Activated naive CD4-positive, alpha-beta T cell treated with Interleukin-2 at 50 U/mL for 16 hours (primary cell): ENCODE measurements around the gene MED23.
"Not testable (repeated sequence)": the region's sequence is repeated elsewhere in the genome, so short reads cannot be mapped to it uniquely, and the experiment has no call there.

Experiments used
- DNase-seq: peaks from one replicate; pipeline ENCODE4 v3.0.0-alpha.2; 2020

The MED23 gene

DNA sequence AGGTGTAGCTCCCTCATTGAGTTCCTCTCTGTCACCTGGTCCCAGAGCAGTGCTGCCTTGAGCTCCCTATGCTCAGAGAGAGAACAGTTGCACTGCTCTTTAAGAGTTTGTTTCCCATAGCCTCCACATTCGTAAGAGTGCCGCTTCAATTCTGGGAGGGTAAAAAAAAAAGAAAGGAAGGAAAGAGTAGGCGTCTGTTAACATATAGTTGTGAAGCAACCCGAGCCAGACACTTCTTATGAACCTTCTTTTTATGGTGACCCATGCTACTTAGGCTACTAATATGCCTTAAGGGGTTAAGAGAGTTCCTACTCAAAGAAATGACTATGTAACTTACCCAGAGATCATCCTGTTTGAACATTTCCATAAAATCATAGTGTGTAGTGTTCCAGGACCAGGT, 59.3 kb downstream of the MED23 start:
- no peak for DNase-seq

DNA sequence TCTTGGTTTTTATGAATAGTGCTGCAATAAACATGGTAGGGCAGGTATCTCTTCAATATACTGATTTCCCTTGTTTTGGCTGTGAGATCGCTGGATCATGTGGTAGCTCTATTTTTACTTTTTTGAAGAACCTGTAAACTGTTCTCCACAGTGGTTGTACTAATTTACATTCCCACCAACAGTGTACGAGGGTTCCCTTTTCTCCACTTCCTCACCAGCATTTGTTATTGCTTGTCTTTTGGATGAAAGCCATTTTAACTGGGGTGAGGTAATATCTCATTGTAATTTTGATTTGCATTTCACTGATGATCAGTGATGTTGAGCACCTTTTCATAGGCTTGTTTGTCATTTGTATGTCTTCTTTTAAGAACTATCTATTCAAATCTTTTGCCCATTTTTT, 63.0 kb downstream of the MED23 start:
- DNase-seq = no peak

GRCh38 chr6:131561925-131562707, 65.9 kb downstream of the MED23 start:
- no peak for DNase-seq

DNA sequence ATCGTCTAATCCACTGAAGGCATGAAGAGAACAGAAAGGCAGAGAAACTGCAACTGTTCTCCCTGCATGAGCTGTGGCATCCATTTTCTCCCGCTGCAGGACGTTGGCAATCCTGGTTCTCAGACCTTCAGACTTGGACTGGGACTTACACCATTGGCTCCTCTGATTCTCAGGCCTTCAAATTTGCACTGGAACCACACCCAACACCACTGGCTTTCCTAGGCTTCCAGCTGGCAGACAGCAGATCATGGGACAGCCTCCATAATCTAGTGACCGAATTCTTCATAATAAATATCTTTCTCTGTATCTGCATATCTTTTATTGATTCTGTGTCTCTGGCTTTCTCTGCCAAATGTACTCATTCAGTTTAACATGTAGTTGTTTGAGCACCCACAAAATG, 69.1 kb downstream of the MED23 start:
- DNase-seq = no peak

- no peak for DNase-seq
These were observed 72.0 kb downstream of the MED23 start for GRCh38 chr6:131555992-131556391.

DNA sequence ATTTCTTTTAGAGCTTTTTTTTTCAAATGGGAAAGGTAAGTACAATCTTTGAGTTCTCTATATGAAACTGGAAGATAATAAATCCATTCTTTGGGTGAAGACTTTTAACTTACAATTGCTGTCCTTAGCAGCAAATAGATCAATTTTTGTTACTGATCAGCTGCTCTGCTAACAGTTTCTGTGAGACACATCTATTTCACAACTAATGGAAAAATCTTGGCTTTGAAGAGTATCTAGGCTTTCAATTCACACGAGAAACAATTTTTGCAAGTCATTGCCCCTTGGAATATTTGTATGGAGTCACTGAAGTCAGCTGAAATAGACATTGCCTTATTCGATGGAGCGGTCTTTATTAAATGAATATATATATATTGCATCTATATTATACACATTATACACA, 75.5 kb downstream of the MED23 start:
- no peak for DNase-seq

GRCh38 chr6:131551902-131552301, 76.1 kb downstream of the MED23 start:
- DNase-seq = no peak

DNA sequence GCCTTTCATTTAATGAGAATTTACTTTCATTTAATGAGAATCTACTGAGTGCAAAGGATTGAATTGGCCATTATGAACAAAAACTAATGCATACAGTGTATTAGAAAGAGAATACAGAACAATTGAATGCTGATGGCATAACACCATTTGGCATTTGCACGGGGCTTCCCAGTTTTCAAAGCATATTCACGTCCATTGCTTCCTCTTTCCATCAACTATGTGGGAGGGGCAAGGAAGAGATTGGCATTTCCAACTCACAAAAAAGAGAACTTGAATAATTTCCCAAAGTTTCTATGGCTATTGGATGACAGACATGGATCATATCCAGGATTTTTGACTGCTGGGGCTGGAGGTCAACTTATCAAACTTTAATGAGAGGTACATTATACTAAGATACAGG, 78.2 kb downstream of the MED23 start:
- no peak for DNase-seq

DNA sequence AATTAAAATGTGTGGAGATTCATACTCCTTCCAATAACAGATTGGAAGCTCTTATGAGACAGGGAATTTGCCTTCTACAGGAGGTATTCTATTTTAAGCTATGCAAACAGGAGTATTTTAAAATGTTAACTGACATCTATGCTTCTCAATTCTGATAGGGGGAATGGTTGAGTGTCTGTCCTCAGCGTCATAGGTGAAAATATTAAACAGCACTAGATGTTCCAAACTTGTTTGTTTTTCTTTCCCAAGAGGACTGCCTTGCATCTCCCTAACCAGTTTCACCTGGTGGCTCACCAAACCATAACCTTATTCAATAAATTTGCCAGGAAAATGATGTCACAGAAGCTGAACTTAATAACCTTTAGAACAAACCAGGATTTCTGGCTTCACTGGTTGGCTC, 79.6 kb downstream of the MED23 start:
- no peak for DNase-seq

DNA sequence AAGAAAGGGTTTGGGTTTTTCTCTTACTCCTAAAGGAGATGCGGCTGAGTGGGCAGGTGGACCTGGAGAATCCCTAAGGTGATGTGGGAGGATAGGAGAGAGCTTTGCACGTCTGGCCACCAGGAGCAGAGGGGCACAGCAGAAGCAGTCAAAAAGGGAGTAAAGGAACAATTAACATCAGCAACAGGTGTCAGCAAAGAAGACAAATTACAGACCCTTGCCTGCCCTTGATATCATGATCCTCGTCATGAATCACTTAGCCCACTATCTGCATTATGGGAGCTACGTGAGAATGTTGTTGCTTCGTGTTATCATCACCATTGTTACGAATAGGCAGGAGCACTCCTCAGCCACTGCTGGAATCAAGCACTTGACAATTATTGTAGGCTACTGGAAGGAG, 80.6 kb downstream of the MED23 start:
- DNase-seq = no peak

DNA sequence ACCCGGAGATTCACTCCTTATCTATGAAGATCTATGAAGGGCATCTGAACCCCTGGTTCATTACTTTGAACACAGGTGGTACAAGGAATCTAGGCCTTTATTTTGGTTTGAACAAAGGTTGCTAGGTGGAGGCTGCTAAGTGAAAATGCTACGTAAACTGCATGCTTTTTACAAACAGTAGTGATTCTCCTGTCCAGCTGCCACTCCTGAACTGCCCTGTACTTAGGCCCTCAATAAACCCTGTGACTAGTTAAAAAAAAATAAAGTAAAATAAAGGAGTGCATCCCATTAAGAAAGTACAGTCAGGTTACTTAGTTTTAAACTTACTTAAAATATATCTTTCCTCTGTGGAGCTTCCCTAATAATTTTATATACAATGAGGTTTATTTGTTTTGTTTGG, 82.7 kb downstream of the MED23 start:
- no peak for DNase-seq

- DNase-seq = not testable (repeated sequence)
These were observed 89.4 kb downstream of the MED23 start for GRCh38 chr6:131538615-131539014.

- peak; percentile 56 for DNase-seq
These were observed 95.4 kb downstream of the MED23 start for GRCh38 chr6:131532580-131533039.

DNA sequence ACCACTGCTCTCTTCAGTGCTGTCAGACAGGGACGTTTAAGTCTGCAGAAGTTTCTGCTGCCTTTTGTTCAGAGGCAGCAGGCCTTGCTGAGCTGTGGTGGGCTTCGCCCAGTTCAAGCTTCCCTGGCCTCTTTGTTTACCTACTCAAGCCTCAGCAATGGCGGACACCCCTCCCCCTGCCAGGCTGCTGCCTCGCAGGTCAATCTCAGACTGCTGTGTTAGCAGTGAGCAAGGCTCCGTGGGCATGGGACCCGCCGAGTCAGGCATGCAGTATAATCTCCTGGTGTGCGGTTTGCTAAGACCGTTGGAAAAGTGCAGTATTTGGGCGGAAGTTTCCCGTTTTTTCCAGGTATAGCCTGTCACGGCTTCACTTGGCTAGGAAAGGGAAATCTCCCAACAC, 96.4 kb downstream of the MED23 start:
- DNase-seq = not testable (repeated sequence)

DNA sequence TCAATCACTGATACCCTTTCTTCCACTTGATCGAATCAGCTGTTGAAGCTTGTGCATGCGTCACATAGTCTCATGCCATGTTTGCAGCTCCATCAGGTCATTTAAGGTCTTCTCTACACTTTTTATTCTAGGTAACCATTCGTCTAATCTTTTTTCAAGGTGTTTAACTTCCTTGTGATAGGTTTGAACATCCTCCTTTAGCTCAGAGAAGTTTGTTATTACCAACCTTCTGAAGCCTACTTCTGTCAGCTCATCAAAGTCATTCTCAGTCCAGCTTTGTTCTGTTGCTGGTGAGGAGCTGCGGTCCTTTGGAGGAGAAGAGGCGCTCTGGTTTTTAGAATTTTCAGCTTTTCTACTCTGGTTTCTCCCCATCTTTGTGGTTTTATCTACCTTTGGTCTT, 97.1 kb downstream of the MED23 start:
- not testable (repeated sequence) for DNase-seq

DNA sequence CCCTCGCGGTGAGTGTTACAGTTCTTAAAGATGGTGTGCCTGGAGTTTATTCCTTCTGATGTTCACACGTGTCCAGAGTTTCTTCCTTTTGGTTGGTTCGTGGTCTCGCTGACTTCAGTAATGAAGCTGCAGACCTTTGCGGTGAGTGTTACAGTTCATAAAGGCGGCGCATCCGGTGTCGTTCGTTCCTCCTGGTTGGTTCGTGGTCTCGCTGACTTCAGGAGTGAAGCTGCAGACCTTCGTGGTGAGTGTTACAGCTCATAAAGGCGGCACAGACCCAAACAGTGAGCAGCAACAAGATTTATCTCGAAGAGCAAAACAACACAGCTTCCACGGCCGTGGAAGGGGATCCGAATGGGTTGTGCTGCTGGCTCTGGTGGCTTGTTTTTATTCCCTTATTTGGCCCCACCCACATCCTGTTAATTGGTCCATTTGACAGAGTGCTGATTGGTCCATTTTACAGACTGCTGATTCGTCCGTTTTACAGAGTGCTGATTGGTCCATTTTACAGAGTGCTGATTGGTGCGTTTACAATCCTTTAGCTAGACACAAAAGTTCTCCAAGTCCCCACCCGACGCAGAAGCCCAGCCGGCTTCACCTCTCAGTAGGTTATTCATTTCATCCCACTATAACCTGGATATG, 103.2 kb downstream of the MED23 start:
- DNase-seq = peak; percentile 26

DNA sequence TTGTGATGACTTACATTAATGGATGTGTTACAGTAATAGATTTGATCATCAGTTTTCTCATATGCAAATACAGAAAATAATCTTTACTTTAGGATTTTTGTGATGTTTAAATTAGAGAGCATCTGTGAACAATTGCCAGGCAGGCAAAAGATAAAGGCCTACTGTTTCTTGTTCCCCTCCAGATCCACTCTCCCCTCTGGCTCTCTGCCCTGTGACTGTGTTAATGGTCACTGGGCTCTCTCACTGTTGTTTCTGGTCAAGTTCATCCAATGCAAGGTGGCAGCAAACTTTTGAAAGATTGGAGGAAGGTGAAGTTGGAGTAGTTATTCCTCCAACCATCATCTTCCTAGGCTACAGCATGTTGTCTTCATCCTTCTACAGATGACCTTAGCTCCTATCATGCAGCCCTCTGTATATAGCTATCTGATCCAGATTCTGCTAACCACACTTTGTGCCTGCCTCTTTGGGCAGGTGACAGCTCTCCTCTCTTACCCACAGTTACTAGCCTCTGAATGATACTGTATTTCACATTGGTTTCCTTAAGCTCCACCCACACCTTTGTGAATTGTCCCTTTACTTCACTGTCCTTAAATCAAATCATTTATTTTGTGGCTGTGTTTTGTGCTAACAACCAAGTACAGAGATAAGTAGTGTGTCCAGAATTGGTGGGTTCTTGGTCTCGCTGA, 103.9 kb downstream of the MED23 start:
- no peak for DNase-seq
